ENCODE data around the gene ZMYND8. TPM values are rescaled to one million over a fixed set of nuclear protein-coding genes. Genes with fewer than 3 reads are reported as not detected.
"Not testable (repeated sequence)": the region's sequence is repeated elsewhere in the genome, so short reads cannot be mapped to it uniquely, and the experiment has no call there.

ZMYND8 gene
- total and polyA plus RNA-seq, 2 experiments from 2014 or later = 10.2 to 12.4 TPM

DNA sequence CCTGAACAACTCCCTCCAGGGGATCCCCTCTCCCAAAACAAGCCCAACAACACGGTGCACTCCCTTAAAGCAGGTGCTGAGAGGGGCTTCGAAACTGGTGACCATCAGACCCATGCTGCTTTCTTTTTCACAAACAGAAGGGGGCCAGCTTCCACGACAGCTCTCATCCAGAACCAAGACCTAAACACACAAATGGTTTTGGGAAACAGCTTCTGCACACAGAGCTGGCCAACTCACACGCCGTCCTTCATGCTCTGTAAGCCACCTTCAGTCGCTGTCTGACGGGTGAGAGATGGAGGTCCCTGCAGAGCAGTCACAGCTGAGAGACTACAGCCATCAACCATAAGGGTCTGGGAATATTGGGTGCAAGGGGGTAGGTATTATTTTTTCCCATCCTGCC, 76.3 kb downstream of the ZMYND8 start:
- H3K9ac ChIP-seq = no peak overlapping the region
- no peak overlapping the region for H3K4me3 ChIP-seq
- peaks cover 34% of the 10 kb centered on the region; the same call in 1 of the 2 replicates for H3K36me3 ChIP-seq (ENCODE audit: low read depth)
- H3K4me1 ChIP-seq (ENCODE audit: insufficient read depth) = peaks cover 30% of the 10 kb centered on the region
- TF ChIP-seq EZH2phosphoT487 (IDR thresholded peaks at IDR 0.05; ENCODE audit: insufficient read depth, low read depth) = no peak
- no peak for TF ChIP-seq EZH2 (IDR thresholded peaks at IDR 0.05; ENCODE audit: insufficient read depth, poor library complexity, severe bottlenecking)
- no peak for DNase-seq
- 93 to 94% methylated on average over 7 of the region's 7 CpGs for WGBS, 2 experiments (ENCODE audit: low coverage in 1 of 2, low lambda C conversion rate in 2 of 2, missing lambda C conversion rate in 2 of 2)
- no peaks in the 10 kb centered on the region for H4K20me1 ChIP-seq (ENCODE audit: insufficient read depth)
- H3F3A ChIP-seq (ENCODE audit: insufficient read depth) = peaks cover 41% of the 10 kb centered on the region
- no peaks in the 10 kb centered on the region for H3K9me2 ChIP-seq (ENCODE audit: insufficient read depth)
- no peak overlapping the region for H3K4me2 ChIP-seq (ENCODE audit: unreplicated experiment)
- H3K27ac ChIP-seq = no peak overlapping the region
- H3K27me3 ChIP-seq (replicated peaks; ENCODE audit: insufficient read depth) = no peaks in the 10 kb centered on the region
- H3K79me2 ChIP-seq (ENCODE audit: insufficient read depth) = peaks cover 5% of the 10 kb centered on the region; the same call in 1 of the 2 replicates
- in situ Hi-C loops (cut with MboI) = no loop called here
- no peak overlapping the region for H2AFZ ChIP-seq
- H3K9me3 ChIP-seq (ENCODE audit: low read depth) = no peaks in the 10 kb centered on the region

DNA sequence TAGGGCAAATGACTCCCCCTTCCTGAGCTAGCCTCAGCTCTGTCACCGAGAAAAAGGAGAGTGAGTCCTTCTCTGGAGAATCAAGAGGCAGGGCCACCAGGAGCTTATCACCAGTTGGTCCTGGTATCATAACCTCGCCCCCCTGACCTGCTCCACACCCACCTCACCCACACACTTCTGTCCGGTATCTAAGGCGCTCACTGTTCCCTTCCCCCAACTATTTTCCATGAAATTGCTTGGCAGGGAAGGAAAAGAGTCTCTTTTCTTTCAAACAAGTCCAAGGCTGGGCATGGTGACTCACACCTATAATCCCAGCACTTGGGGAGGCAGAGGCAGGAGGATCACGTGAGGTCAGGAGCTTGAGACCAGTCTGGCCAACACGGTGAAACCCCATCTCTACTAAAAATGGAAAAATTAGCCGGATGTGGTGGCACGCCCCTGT, 77.6 kb downstream of the ZMYND8 start:
- peaks cover 21% of the 10 kb centered on the region; the same call in 1 of the 2 replicates for H3K36me3 ChIP-seq (ENCODE audit: low read depth)
- peaks cover 41% of the 10 kb centered on the region for H3K4me1 ChIP-seq (ENCODE audit: insufficient read depth)
- H3K9ac ChIP-seq = no peak overlapping the region
- H3K9me3 ChIP-seq (ENCODE audit: low read depth) = no peaks in the 10 kb centered on the region
- no peak overlapping the region for H2AFZ ChIP-seq
- no peak overlapping the region for H3K27ac ChIP-seq
- no peak for DNase-seq
- no peak overlapping the region for H3K4me3 ChIP-seq
- H3K9me2 ChIP-seq (ENCODE audit: insufficient read depth) = no peaks in the 10 kb centered on the region
- H3K4me2 ChIP-seq (ENCODE audit: unreplicated experiment) = no peak overlapping the region
- no peaks in the 10 kb centered on the region for H3K27me3 ChIP-seq (replicated peaks; ENCODE audit: insufficient read depth)
- H3F3A ChIP-seq (ENCODE audit: insufficient read depth) = peaks cover 49% of the 10 kb centered on the region
- TF ChIP-seq EZH2phosphoT487 (IDR thresholded peaks at IDR 0.05; ENCODE audit: insufficient read depth, low read depth) = no peak
- no peak for TF ChIP-seq EZH2 (IDR thresholded peaks at IDR 0.05; ENCODE audit: insufficient read depth, poor library complexity, severe bottlenecking)
- H4K20me1 ChIP-seq (ENCODE audit: insufficient read depth) = no peaks in the 10 kb centered on the region
- in situ Hi-C loops (cut with MboI) = loop anchor here (10.0 kb wide), 2 partner anchors 106 to 346 kb away; no protein-coding TSS in a partner anchor
- WGBS, 2 experiments (ENCODE audit: low coverage in 1 of 2, low lambda C conversion rate in 2 of 2, missing lambda C conversion rate in 2 of 2) = 95 to 96% methylated on average over 8 of the region's 8 CpGs
- peaks cover 5% of the 10 kb centered on the region; the same call in 1 of the 2 replicates for H3K79me2 ChIP-seq (ENCODE audit: insufficient read depth)

DNA sequence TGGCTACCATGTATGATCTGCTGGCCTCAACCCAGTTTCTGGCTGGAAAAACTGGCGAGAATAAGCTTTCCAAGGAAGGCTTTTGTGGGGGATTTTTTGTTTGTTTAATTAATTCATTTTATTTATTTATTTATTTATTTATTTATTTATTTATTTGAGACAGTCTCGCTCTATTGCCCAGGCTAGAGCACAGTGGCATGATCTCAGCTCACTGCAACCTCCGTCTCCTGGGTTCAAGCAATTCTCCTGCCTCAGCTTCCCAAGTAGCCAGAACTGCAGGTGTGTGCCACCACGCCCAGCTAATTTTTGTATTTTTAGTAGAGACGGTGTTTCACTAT, 79.0 kb downstream of the ZMYND8 start:
- H4K20me1 ChIP-seq (ENCODE audit: insufficient read depth); H3K27me3 ChIP-seq (replicated peaks; ENCODE audit: insufficient read depth); H3K9me3 ChIP-seq (ENCODE audit: low read depth); H3K4me3 ChIP-seq; H3K9me2 ChIP-seq (ENCODE audit: insufficient read depth); H2AFZ ChIP-seq; DNase-seq: not testable (repeated sequence)
- Histone ChIP-seq H3K4me2 (ENCODE audit: unreplicated experiment) (peak overlapping the region; percentile 55), H3K4me1 (ENCODE audit: insufficient read depth) (peaks cover 54% of the 10 kb centered on the region), H3F3A (ENCODE audit: insufficient read depth) (peaks cover 62% of the 10 kb centered on the region), H3K36me3 (ENCODE audit: low read depth) (peaks cover 20% of the 10 kb centered on the region; the same call in 1 of the 2 replicates), H3K79me2 (ENCODE audit: insufficient read depth) (peaks cover 13% of the 10 kb centered on the region), H3K9ac (peak overlapping the region; percentile 23), H3K27ac (peak overlapping the region; percentile 87)
- in situ Hi-C loops (cut with MboI) = loop anchor here (10.0 kb wide), 2 partner anchors 107 to 347 kb away; no protein-coding TSS in a partner anchor
- 78% methylated on average over 5 of the region's 5 CpGs for WGBS, 2 experiments (ENCODE audit: low coverage in 1 of 2, low lambda C conversion rate in 2 of 2, missing lambda C conversion rate in 2 of 2)

DNA sequence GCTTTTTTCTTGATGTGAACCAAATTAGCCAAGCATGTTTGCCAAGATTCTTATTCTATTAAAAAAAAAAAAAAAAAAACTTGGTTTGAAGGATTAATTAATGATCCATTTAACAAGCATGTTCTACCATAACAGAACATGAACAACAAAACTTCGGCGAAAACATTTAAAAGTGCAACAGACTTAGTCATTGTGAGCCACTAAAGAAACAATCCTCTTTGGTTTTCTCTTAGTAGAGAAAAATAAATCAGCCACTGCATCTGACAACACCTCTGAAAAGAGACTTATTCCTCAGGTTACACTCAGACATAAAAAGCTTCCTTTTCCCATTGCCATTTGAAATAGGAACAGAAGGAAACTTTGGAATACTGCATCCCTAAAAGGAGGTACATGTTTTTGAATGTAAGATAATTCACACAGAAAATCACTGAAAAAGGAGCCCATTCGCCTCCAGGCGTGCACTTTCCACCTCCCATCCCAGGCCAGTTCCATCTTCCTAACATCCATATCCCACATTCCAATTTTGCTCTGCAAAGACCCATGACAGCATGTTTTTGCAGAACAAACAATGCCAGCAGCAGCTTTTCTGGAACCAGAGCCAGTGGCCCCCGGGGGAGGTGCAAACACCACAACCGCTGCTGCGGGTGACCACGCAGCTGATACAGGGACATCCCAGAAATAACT, 79.5 kb downstream of the ZMYND8 start:
- H3K36me3 ChIP-seq (ENCODE audit: low read depth) = peaks cover 15% of the 10 kb centered on the region; the same call in 1 of the 2 replicates
- TF ChIP-seq EZH2 (IDR thresholded peaks at IDR 0.05; ENCODE audit: insufficient read depth, poor library complexity, severe bottlenecking) (no peak), EZH2phosphoT487 (IDR thresholded peaks at IDR 0.05; ENCODE audit: insufficient read depth, low read depth) (0 out of 2 replicates have a peak, but pooled peaks have one; percentile 55)
- H3K4me3 ChIP-seq = 0 out of 2 replicates have a peak overlapping the region, but pooled peaks have one; percentile 2
- H3K9me2 ChIP-seq (ENCODE audit: insufficient read depth) = no peaks in the 10 kb centered on the region
- peaks cover 66% of the 10 kb centered on the region for H3F3A ChIP-seq (ENCODE audit: insufficient read depth)
- H2AFZ ChIP-seq = no peak overlapping the region
- WGBS, 2 experiments (ENCODE audit: low coverage in 1 of 2, low lambda C conversion rate in 2 of 2, missing lambda C conversion rate in 2 of 2) = 6 to 12% methylated on average over 8 of the region's 8 CpGs
- H3K9me3 ChIP-seq (ENCODE audit: low read depth) = no peaks in the 10 kb centered on the region
- peak overlapping the region; percentile 36 for H3K9ac ChIP-seq
- H3K4me1 ChIP-seq (ENCODE audit: insufficient read depth) = peaks cover 56% of the 10 kb centered on the region
- in situ Hi-C loops (cut with MboI) = loop anchor here (10.0 kb wide), 2 partner anchors 108 to 348 kb away; no protein-coding TSS in a partner anchor
- peak overlapping the region; percentile 55 for H3K4me2 ChIP-seq (ENCODE audit: unreplicated experiment)
- H4K20me1 ChIP-seq (ENCODE audit: insufficient read depth) = no peaks in the 10 kb centered on the region
- no peaks in the 10 kb centered on the region for H3K27me3 ChIP-seq (replicated peaks; ENCODE audit: insufficient read depth)
- H3K79me2 ChIP-seq (ENCODE audit: insufficient read depth) = peaks cover 18% of the 10 kb centered on the region
- DNase-seq = peak; percentile 85
- H3K27ac ChIP-seq = peak overlapping the region; percentile 87

Measured in GM23248 (cell line).